ENCODE measurements around the gene GALNT17.

- TF ChIP-seq, protein P1, sequence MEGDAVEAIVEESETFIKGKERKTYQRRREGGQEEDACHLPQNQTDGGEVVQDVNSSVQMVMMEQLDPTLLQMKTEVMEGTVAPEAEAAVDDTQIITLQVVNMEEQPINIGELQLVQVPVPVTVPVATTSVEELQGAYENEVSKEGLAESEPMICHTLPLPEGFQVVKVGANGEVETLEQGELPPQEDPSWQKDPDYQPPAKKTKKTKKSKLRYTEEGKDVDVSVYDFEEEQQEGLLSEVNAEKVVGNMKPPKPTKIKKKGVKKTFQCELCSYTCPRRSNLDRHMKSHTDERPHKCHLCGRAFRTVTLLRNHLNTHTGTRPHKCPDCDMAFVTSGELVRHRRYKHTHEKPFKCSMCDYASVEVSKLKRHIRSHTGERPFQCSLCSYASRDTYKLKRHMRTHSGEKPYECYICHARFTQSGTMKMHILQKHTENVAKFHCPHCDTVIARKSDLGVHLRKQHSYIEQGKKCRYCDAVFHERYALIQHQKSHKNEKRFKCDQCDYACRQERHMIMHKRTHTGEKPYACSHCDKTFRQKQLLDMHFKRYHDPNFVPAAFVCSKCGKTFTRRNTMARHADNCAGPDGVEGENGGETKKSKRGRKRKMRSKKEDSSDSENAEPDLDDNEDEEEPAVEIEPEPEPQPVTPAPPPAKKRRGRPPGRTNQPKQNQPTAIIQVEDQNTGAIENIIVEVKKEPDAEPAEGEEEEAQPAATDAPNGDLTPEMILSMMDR (IDR thresholded peaks at IDR 0.05; ENCODE audit: poor library complexity, severe bottlenecking): no peak
- TF ChIP-seq, protein P2, sequence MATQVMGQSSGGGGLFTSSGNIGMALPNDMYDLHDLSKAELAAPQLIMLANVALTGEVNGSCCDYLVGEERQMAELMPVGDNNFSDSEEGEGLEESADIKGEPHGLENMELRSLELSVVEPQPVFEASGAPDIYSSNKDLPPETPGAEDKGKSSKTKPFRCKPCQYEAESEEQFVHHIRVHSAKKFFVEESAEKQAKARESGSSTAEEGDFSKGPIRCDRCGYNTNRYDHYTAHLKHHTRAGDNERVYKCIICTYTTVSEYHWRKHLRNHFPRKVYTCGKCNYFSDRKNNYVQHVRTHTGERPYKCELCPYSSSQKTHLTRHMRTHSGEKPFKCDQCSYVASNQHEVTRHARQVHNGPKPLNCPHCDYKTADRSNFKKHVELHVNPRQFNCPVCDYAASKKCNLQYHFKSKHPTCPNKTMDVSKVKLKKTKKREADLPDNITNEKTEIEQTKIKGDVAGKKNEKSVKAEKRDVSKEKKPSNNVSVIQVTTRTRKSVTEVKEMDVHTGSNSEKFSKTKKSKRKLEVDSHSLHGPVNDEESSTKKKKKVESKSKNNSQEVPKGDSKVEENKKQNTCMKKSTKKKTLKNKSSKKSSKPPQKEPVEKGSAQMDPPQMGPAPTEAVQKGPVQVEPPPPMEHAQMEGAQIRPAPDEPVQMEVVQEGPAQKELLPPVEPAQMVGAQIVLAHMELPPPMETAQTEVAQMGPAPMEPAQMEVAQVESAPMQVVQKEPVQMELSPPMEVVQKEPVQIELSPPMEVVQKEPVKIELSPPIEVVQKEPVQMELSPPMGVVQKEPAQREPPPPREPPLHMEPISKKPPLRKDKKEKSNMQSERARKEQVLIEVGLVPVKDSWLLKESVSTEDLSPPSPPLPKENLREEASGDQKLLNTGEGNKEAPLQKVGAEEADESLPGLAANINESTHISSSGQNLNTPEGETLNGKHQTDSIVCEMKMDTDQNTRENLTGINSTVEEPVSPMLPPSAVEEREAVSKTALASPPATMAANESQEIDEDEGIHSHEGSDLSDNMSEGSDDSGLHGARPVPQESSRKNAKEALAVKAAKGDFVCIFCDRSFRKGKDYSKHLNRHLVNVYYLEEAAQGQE (IDR thresholded peaks at IDR 0.05; ENCODE audit: borderline replicate concordance): no peak
- TF ChIP-seq SMC3 (conservative IDR thresholded peaks at IDR 0.05; ENCODE audit: poor library complexity) (no peak), TAF1 (IDR thresholded peaks at IDR 0.05; ENCODE audit: low read depth) (no peak)
These were observed 352.4 kb downstream of the GALNT17 start for GRCh38 chr7:71484380-71484779.

All from neural cell (in vitro differentiated cells).